HUDEP-2 (cell line): ENCODE data around the gene PLPPR4.

ENCODE experiments used
- DNase-seq, 76 experiments: peaks; one replicate each; lab custom pipeline; 2025; ENCODE audit not compliant: unreplicated experiment in 76 of 76; lab: John Stamatoyannopoulos, UW

PLPPR4 gene

DNA sequence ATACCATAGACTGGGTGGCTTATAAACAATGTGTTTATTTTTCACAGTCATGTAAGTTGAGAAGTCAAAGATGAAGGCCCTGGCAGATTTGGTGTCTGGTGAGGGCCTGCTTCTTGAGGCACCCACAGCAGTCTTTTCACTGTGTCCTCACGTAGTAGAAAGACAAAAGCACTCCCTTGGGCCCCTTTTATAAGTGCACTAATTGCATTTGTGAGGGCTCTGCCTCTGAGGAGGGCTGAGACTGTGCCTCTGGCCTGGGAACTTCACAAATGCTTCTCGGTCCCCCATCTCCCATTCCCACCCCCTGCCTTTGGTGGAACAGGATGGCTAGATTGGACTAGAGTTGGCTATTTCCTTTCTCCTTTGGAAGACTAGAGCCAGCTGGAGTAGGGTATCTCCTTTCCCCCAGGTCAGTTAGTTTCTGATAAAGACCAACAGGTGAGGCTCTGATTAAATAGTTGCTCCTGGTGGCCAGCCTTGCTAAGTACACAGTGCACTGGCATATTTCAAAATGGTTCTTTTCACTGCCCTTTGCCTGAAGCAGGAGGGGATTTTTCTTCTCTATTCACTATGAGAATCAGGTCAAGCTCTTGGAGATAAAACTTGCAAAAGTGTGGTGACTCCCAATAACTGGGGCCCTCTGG, 82.9 kb downstream of the PLPPR4 start:
- DNase-seq = no peak

- no peak for DNase-seq
Measured at GRCh38 chr1:99348397-99349132, 84.3 kb downstream of the PLPPR4 start.

DNA sequence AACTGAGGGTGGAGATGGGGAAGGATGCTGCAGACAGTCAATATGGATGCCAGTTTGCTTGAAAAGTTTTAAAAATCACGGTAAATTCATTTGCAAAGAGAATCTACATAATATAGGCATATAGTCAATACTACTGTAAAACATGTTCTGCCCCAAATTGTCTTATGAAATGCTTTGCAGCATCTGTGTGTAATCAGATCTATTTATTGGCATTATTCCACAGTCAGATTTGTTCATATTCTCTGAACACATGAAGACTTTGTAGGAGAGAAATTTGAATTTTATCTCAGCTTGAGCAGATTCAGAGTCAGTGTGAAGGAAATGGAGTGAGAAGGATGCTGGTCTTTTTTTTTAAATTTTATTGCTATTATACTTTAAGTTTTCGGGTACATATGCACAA, 88.5 kb downstream of the PLPPR4 start:
- DNase-seq = no peak

- no peak for DNase-seq
Measured at GRCh38 chr1:99358770-99359169, 94.5 kb downstream of the PLPPR4 start.
